ENCODE measurements around the gene FMO3.

GRCh38 chr1:171110621-171111326 is 20.1 kb downstream of the FMO3 start:
- TF ChIP-seq EZH2phosphoT487 (IDR thresholded peaks at IDR 0.05; ENCODE audit: borderline replicate concordance, low read depth, low read length) (no peak), CTCF (conservative IDR thresholded peaks at IDR 0.05; ENCODE audit: low read length) (no peak)
